PC-9 (cell line): ENCODE data around the gene KRT35. TPM values are rescaled to one million over a fixed set of nuclear protein-coding genes. Genes with fewer than 3 reads are reported as not detected.

Experiments
- BruUV-seq: library from RNA; stranded (reverse); fragments of 400-500 nt; replicated peaks from 2 replicates; lab custom pipeline; 2021; lab: Mats Ljungman, UMichigan
- CTCF ChIA-PET: fragments of 300-600 bp; sonication (Branson Sonifier 250); formaldehyde crosslinking; loops from one replicate; lab custom pipeline; 2022; ENCODE audit warnings: antibody characterized with exemption; lab: Charles Lee
- POLR2A ChIA-PET: fragments of 300-600 bp; sonication (Branson Sonifier 250); formaldehyde crosslinking; loops from one replicate; lab custom pipeline; 2022; ENCODE audit warnings: antibody characterized with exemption; ENCODE audit not compliant: unreplicated experiment; lab: Charles Lee
- DNase-seq, 2 experiments: peaks; one replicate each; pipeline versions ENCODE4 v3.0.0 to v3.0.0-alpha.2; 2015 to 2022; ENCODE audit warnings: mixed read lengths in 1 of 2
- H2AFZ ChIP-seq: fragments of 200-600 bp; sonication (generic); 2 replicates; pipeline ENCODE4 v1.8.1; 2017; ENCODE audit warnings: antibody characterized with exemption
- H3F3A ChIP-seq: fragments of 200-600 bp; sonication (generic); 2 replicates; pipeline ENCODE4 v1.8.1; 2017; ENCODE audit warnings: antibody characterized with exemption, mild to moderate bottlenecking, low read depth; ENCODE audit not compliant: insufficient read depth
- H3K27ac ChIP-seq: fragments of 200-600 bp; sonication (generic); 2 replicates; pipeline ENCODE4 v1.6.1; 2016; ENCODE audit warnings: mixed run types
- H3K27me3 ChIP-seq: fragments of 200-600 bp; sonication (generic); 2 replicates; pipeline ENCODE4 v1.6.1; 2016; ENCODE audit warnings: low read depth, mixed run types; ENCODE audit not compliant: insufficient read depth
- H3K36me3 ChIP-seq: fragments of 200-600 bp; sonication (generic); 2 replicates; pipeline ENCODE4 v1.6.1; 2016; ENCODE audit warnings: low read depth, mixed run types
- H3K4me1 ChIP-seq: fragments of 200-600 bp; sonication (generic); replicated peaks from 2 replicates; pipeline ENCODE4 v1.6.1; 2016; ENCODE audit warnings: mixed run types; ENCODE audit not compliant: insufficient read depth
- H3K4me2 ChIP-seq: fragments of 200-600 bp; sonication (generic); 2 replicates; pipeline ENCODE4 v1.6.1; 2017; ENCODE audit warnings: mixed run types
- H3K4me3 ChIP-seq: fragments of 200-600 bp; sonication (generic); 2 replicates; pipeline ENCODE4 v1.6.1; 2016; ENCODE audit warnings: mixed run types
- H3K79me2 ChIP-seq: fragments of 200-600 bp; sonication (generic); 2 replicates; pipeline ENCODE4 v1.6.1; 2017; ENCODE audit warnings: low read depth, mixed run types
- H3K9me2 ChIP-seq: fragments of 200-600 bp; sonication (generic); 2 replicates; pipeline ENCODE4 v1.8.1; 2017; ENCODE audit warnings: mild to moderate bottlenecking; ENCODE audit not compliant: insufficient read depth
- H3K9me3 ChIP-seq: fragments of 200-600 bp; sonication (generic); 2 replicates; pipeline ENCODE4 v1.8.1; 2016; ENCODE audit warnings: low read depth; ENCODE audit not compliant: insufficient read depth
- H4K20me1 ChIP-seq: fragments of 200-600 bp; sonication (generic); 2 replicates; pipeline ENCODE4 v1.8.1; 2017; ENCODE audit not compliant: insufficient read depth
- EZH2 ChIP-seq: fragments of 200-600 bp; sonication (generic); IDR thresholded peaks from 2 replicates; pipeline ENCODE4 v1.8.0; 2017; ENCODE audit warnings: antibody characterized with exemption, low read depth
- intact Hi-C: fragments of 100-400 bp; cut with micrococcal nuclease; formaldehyde crosslinking; loops from one replicate; pipeline ENCODE4 v1.10.0; 2022; ENCODE audit not compliant: unreplicated experiment
- total RNA-seq: library from RNA; stranded (reverse); gene quantifications from 2 replicates; pipeline ENCODE4 v1.2.3, GENCODE V29; 2021
- TF ChIP-seq, protein P1 (sequence below): fragments of 200-600 bp; sonication (generic); conservative IDR thresholded peaks from 2 replicates; pipeline ENCODE4 v1.6.1; 2017; ENCODE audit warnings: mixed run types, antibody characterized with exemption, mild to moderate bottlenecking, moderate library complexity

KRT35 gene
- total RNA-seq, 1 experiment from 2014 or later = not detected

DNA sequence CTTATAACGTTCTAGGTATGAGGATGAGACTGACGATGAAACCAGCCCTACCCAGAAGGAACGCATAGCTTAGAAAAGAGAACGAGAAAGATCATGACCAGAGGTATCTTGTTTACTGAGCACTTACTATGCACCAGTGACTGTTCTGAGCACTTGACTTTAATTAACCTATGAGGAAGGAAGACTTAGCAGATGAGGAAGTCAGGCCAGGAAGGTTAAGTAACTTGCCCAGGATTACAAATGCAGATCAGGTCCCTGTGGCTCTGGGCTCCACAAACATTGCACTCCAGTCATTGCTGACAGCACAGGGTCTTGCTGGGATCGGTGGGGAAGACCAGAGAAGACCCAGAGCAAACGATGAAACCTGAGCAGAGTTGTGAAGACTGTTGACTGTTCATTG, 17.3 kb upstream of the KRT35 start:
- BruUV-seq = no TSS peak
- no peaks in the 10 kb centered on the region for H3K27me3 ChIP-seq
- no peak for TF ChIP-seq EZH2
- TF ChIP-seq, protein P1, sequence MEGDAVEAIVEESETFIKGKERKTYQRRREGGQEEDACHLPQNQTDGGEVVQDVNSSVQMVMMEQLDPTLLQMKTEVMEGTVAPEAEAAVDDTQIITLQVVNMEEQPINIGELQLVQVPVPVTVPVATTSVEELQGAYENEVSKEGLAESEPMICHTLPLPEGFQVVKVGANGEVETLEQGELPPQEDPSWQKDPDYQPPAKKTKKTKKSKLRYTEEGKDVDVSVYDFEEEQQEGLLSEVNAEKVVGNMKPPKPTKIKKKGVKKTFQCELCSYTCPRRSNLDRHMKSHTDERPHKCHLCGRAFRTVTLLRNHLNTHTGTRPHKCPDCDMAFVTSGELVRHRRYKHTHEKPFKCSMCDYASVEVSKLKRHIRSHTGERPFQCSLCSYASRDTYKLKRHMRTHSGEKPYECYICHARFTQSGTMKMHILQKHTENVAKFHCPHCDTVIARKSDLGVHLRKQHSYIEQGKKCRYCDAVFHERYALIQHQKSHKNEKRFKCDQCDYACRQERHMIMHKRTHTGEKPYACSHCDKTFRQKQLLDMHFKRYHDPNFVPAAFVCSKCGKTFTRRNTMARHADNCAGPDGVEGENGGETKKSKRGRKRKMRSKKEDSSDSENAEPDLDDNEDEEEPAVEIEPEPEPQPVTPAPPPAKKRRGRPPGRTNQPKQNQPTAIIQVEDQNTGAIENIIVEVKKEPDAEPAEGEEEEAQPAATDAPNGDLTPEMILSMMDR = no peak
- POLR2A ChIA-PET = interaction anchor here (0.6 kb wide), 3 partner anchors 303 to 596 kb away, joined by 4 read pairs; no protein-coding TSS in a partner anchor
- DNase-seq = peak in 1 of 2 experiments; percentile 59
- CTCF ChIA-PET = interaction anchor here (1.3 kb wide), 1 partner anchor 50 kb away, joined by 5 read pairs; no protein-coding TSS in a partner anchor
- H3K4me1 ChIP-seq = peaks cover 81% of the 10 kb centered on the region
- no peaks in the 10 kb centered on the region for H4K20me1 ChIP-seq
- peak overlapping the region; percentile 29 for H3K27ac ChIP-seq
- H3K4me2 ChIP-seq = no peak overlapping the region
- H3K79me2 ChIP-seq = peaks cover 18% of the 10 kb centered on the region
- peaks cover 51% of the 10 kb centered on the region for H3F3A ChIP-seq
- no peak overlapping the region for H2AFZ ChIP-seq
- no peaks in the 10 kb centered on the region for H3K36me3 ChIP-seq
- no peaks in the 10 kb centered on the region for H3K9me2 ChIP-seq
- intact Hi-C loops = loop anchor here (5.0 kb wide), 1 partner anchor 641 kb away; no protein-coding TSS in a partner anchor
- H3K4me3 ChIP-seq = no peak overlapping the region
- H3K9me3 ChIP-seq = no peaks in the 10 kb centered on the region

DNA sequence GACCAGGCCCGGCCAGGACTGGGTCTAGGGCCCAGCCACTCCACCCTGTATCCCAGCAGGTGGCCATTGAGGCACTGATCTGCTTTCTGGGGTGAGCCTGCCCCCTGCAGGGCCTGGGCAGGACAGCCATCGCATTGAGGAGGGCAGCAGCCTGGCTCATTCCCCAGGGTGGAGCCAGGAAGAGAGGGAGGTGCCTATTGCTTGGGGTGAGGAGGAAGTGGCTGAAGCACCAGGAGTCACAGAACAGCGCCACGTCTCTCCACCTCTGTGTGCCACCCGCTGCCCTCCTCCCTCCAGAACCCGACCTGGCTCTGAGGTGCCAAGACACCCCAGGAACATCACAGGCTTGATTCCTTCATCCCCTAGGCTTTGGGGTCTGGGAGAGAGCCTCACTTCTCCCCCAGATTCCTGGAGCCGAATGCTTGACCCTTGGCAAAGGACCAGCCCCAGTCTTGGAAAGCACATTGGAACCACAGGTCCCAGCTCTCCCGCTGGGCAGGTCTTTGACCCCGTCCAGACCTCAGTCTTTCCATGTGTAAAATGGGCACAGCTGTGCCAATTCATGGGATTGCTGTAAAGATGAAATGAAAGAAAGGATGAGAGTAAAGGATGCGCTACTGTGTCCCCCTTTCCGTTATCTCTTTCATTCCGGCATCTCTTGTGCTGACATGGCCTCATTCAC, 16.0 kb upstream of the KRT35 start:
- Histone ChIP-seq H3K79me2 (peaks cover 5% of the 10 kb centered on the region; the same call in 1 of the 2 replicates), H3K27ac (no peak overlapping the region; the same call in 1 of the 2 replicates), H3K4me1 (peaks cover 83% of the 10 kb centered on the region), H3K9me2 (no peaks in the 10 kb centered on the region), H3K27me3 (no peaks in the 10 kb centered on the region), H2AFZ (no peak overlapping the region), H3K9me3 (no peaks in the 10 kb centered on the region), H3K4me2 (peak overlapping the region; percentile 55), H3K36me3 (no peaks in the 10 kb centered on the region), H3K4me3 (no peak overlapping the region), H4K20me1 (no peaks in the 10 kb centered on the region), H3F3A (peaks cover 43% of the 10 kb centered on the region)
- TF ChIP-seq EZH2 = no peak
- TF ChIP-seq, protein P1 = peak; percentile 86
- DNase-seq = peak; percentile 82 to 87
- POLR2A ChIA-PET = interaction anchor here (0.6 kb wide), 3 partner anchors 11 to 81 kb away, joined by 3 to 5 read pairs (median 4); no protein-coding TSS in a partner anchor
- CTCF ChIA-PET = interaction anchor here (1.3 to 2.0 kb wide), 2 partner anchors 52 to 79 kb away, joined by 5 to 9 read pairs; no protein-coding TSS in a partner anchor
- TSS peak; percentile 28 for BruUV-seq
- intact Hi-C loops = loop anchor here (1.0 to 5.0 kb wide), 5 partner anchors 51 to 640 kb away; no protein-coding TSS in a partner anchor

DNA sequence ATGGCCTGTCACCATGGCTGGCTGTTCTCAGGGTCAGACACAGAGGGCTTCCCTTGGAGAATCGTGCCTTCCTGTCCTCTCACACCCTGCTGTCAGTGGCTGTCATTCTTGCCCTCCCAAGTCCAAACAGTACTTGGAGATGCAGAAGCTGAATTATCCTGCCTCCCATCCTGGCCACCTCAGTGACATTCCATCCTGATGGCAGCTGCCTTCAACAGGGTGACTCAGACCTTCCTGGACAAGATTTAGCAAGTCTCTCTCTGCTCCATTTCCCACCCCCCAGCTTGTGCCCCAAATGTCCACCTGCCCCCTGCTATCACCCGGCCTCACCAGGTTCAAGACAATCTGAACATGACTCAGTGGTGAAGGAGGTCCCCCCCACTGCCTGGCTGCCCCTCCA, 13.6 kb upstream of the KRT35 start:
- DNase-seq = peak; percentile 41 to 74
- H3K27ac ChIP-seq = peak overlapping the region; percentile 43
- CTCF ChIA-PET = interaction anchor here (1.4 to 1.8 kb wide), 3 partner anchors 34 to 77 kb away, joined by 4 to 6 read pairs (median 6); no protein-coding TSS in a partner anchor
- peak overlapping the region; percentile 4; the same call in 1 of the 2 replicates for H3K4me2 ChIP-seq
- POLR2A ChIA-PET = interaction anchor here (0.5 to 1.1 kb wide), 8 partner anchors 14 to 585 kb away, joined by 3 to 15 read pairs (median 6); partner anchors contain the start of gene KRTAP3-1
- H3K27me3 ChIP-seq = no peaks in the 10 kb centered on the region
- peaks cover 20% of the 10 kb centered on the region; the same call in 1 of the 2 replicates for H3F3A ChIP-seq
- TF ChIP-seq EZH2 = no peak
- TF ChIP-seq, protein P1 = no peak
- no peaks in the 10 kb centered on the region for H3K79me2 ChIP-seq
- H3K36me3 ChIP-seq = no peaks in the 10 kb centered on the region
- H4K20me1 ChIP-seq = no peaks in the 10 kb centered on the region
- H3K9me3 ChIP-seq = no peaks in the 10 kb centered on the region
- no TSS peak for BruUV-seq
- intact Hi-C loops = no loop called here
- no peak overlapping the region for H3K4me3 ChIP-seq
- H2AFZ ChIP-seq = no peak overlapping the region
- H3K9me2 ChIP-seq = no peaks in the 10 kb centered on the region
- H3K4me1 ChIP-seq = peaks cover 59% of the 10 kb centered on the region
